H1 (cell line): ENCODE measurements around the gene UFM1. TPM values are rescaled to one million over a fixed set of nuclear protein-coding genes. Genes with fewer than 3 reads are reported as not detected.

ENCODE experiments used
- RFX5 ChIP-seq: IDR thresholded peaks from 2 replicates; pipeline ENCODE4 v1.6.1; 2011; ENCODE audit warnings: low read depth, low read length, improper control_type of control experiment, borderline replicate concordance
- SP2 ChIP-seq: IDR thresholded peaks from 2 replicates; pipeline ENCODE4 v1.6.1; 2012; ENCODE audit warnings: mild to moderate bottlenecking, low read length, inconsistent platforms
- polyA plus RNA-seq, 7 experiments: library from polyadenylated mRNA; depleted of rRNA in 3 of 7; stranded (reverse) in 5 of 7; unstranded in 2 of 7; fragments of >200 nt in 5 of 7; fragments of 200-250 nt in 2 of 7; gene quantifications; 1 replicate in 5 of 7; 2 replicates in 1 of 7; 4 replicates in 1 of 7; pipeline versions ENCODE4 v1.2.1 to v1.2.3, GENCODE V29; 2011 to 2013; ENCODE audit warnings: missing spikeins in 2 of 7, mixed read lengths in 2 of 7
- total RNA-seq: library from RNA; stranded (reverse); fragmentation: NEBNext Ultra II Directional; extraction: Animal tissue kit (Norgen Biotek cat#: 25700); gene quantifications from 2 replicates; pipeline ENCODE4 v1.2.1, GENCODE V29; 2021
- TF ChIP-seq, protein P1 (sequence below): IDR thresholded peaks from 2 replicates; pipeline ENCODE4 v1.6.1; 2012; ENCODE audit warnings: low read length, inconsistent platforms

The UFM1 gene
- total and polyA plus RNA-seq, 2 of the 8 experiments (the other 6 are each of a cell fraction or from before 2014, with no cell fraction given): 16.0 to 34.3 TPM

DNA sequence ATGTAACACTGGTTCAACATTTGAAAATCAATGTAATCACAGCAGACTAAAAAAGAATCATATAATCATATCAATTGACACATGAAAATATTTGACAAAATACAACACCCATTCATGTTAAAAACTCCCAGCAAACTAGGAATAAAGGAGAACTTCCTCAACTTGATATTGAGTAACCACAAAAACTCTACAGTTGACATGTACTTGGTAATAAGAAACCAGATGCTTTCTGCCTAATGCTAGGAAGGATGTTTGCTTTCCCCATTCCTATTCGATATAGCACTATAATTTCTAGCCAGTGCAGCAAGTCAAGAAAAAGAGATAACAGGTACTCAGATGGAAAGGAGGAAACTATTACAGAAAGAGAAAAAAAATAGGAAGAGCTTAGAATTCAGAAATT, 26.9 kb downstream of the UFM1 start (continued):
- TF ChIP-seq, protein P1, sequence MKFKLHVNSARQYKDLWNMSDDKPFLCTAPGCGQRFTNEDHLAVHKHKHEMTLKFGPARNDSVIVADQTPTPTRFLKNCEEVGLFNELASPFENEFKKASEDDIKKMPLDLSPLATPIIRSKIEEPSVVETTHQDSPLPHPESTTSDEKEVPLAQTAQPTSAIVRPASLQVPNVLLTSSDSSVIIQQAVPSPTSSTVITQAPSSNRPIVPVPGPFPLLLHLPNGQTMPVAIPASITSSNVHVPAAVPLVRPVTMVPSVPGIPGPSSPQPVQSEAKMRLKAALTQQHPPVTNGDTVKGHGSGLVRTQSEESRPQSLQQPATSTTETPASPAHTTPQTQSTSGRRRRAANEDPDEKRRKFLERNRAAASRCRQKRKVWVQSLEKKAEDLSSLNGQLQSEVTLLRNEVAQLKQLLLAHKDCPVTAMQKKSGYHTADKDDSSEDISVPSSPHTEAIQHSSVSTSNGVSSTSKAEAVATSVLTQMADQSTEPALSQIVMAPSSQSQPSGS: no peak
- TF ChIP-seq SP2 (no peak), RFX5 (no peak)
